H1 (cell line): ENCODE results near the gene PAQR7. TPM values are rescaled to one million over a fixed set of nuclear protein-coding genes. Genes with fewer than 3 reads are reported as not detected.

Experiments
- CTCF ChIA-PET: fragments of 300-600 bp; sonication (Branson Sonifier 250); formaldehyde crosslinking; loops from one replicate; lab custom pipeline; 2021; ENCODE audit not compliant: partially characterized antibody; lab: Charles Lee
- POLR2A ChIA-PET: fragments of 300-600 bp; sonication (Branson Sonifier 250); formaldehyde crosslinking; loops from one replicate; lab custom pipeline; 2021; ENCODE audit warnings: inconsistent platforms; ENCODE audit not compliant: partially characterized antibody; lab: Charles Lee
- DNase-seq, 2 experiments: peaks; one replicate each; pipeline versions ENCODE4 v3.0.0 to v3.0.0-alpha.2; 2010 to 2022; ENCODE audit warnings: low spot score in 2 of 2, low read depth in 1 of 2, mixed read lengths in 1 of 2
- FAIRE-seq: peaks from 2 replicates; lab custom pipeline; 2011; peaks lifted over from hg19 to GRCh38; lab: Jason Lieb, UNC
- H2AFZ ChIP-seq: 2 replicates; pipeline ENCODE4 v1.8.1; 2012; ENCODE audit warnings: low read length, inconsistent platforms
- H2AK5ac ChIP-seq: 2 replicates; pipeline ENCODE4 v1.6.1; 2013; ENCODE audit warnings: low read depth, low read length
- H2BK120ac ChIP-seq: replicated peaks from 2 replicates; pipeline ENCODE3; 2013; ENCODE audit warnings: low read depth, low read length, inconsistent platforms
- H2BK12ac ChIP-seq: 2 replicates; pipeline ENCODE4 v1.6.1; 2013; ENCODE audit warnings: low read depth, low read length
- H2BK15ac ChIP-seq: 2 replicates; pipeline ENCODE4 v1.6.1; 2013; ENCODE audit warnings: low read length
- H2BK20ac ChIP-seq: 2 replicates; pipeline ENCODE4 v1.6.1; 2013; ENCODE audit warnings: low read length
- H2BK5ac ChIP-seq: 2 replicates; pipeline ENCODE4 v1.6.1; 2013; ENCODE audit warnings: low read depth, low read length
- H3K14ac ChIP-seq: 2 replicates; pipeline ENCODE4 v1.6.1; 2013; ENCODE audit warnings: inconsistent platforms; ENCODE audit not compliant: insufficient read length
- H3K18ac ChIP-seq: 2 replicates; pipeline ENCODE4 v1.6.1; 2013; ENCODE audit warnings: low read length; ENCODE audit errors: extremely low read depth
- H3K23ac ChIP-seq: 2 replicates; pipeline ENCODE4 v1.6.1; 2013; ENCODE audit warnings: inconsistent platforms; ENCODE audit not compliant: insufficient read length
- H3K23me2 ChIP-seq: 2 replicates; pipeline ENCODE4 v1.6.1; 2013; ENCODE audit warnings: low read depth, low read length
- H3K27ac ChIP-seq: 2 replicates; pipeline ENCODE4 v1.6.1; 2011; ENCODE audit warnings: low read depth, low read length, inconsistent platforms
- H3K27me3 ChIP-seq, 4 experiments: replicated peaks in 1 of 4; 1 replicate in 1 of 4; 2 replicates in 3 of 4; pipeline versions ENCODE4 v1.6.1 to v1.8.1; 2011 to 2013; ENCODE audit warnings: low read length in 3 of 4, mild to moderate bottlenecking in 3 of 4, inconsistent platforms in 2 of 4, mixed read lengths in 2 of 4, moderate library complexity in 1 of 4; ENCODE audit not compliant: control insufficient read depth in 3 of 4, insufficient read depth in 3 of 4; ENCODE audit errors: extremely low read depth in 1 of 4
- H3K36me3 ChIP-seq, 4 experiments: 2 replicates each; pipeline versions ENCODE4 v1.6.1 to v1.8.1; 2011 to 2013; ENCODE audit warnings: mild to moderate bottlenecking in 4 of 4, low read length in 3 of 4, moderate library complexity in 2 of 4, control low read depth in 1 of 4, inconsistent platforms in 1 of 4; ENCODE audit not compliant: insufficient read depth in 4 of 4, control insufficient read depth in 2 of 4
- H3K4ac ChIP-seq: replicated peaks from 2 replicates; pipeline ENCODE3; 2013; ENCODE audit warnings: low read length, low read depth, mixed read lengths, inconsistent platforms; ENCODE audit not compliant: insufficient read length
- H3K4me1 ChIP-seq, 4 experiments: replicated peaks in 1 of 4; 1 replicate in 1 of 4; 2 replicates in 3 of 4; pipeline versions ENCODE4 v1.6.1 to v1.8.1; 2011 to 2013; ENCODE audit warnings: low read length in 3 of 4, inconsistent platforms in 2 of 4, mixed read lengths in 1 of 4; ENCODE audit not compliant: insufficient read depth in 4 of 4, control insufficient read depth in 3 of 4
- H3K4me2 ChIP-seq, 2 experiments: 2 replicates each; pipeline versions ENCODE4 v1.6.1 to v1.8.1; 2011 to 2013; ENCODE audit warnings: low read depth in 2 of 2, low read length in 2 of 2, control low read depth in 1 of 2, inconsistent platforms in 1 of 2, mild to moderate bottlenecking in 1 of 2; ENCODE audit not compliant: insufficient read depth in 1 of 2
- H3K4me3 ChIP-seq, 4 experiments: fragments of 200-600, 300-600 bp in 1 of 4; sonication (generic), shearing (Covaris generic), sonication (Bioruptor Twin) in 1 of 4; 2 replicates each; pipeline versions ENCODE4 v1.5.1 to v1.8.1; 2011 to 2016; ENCODE audit warnings: low read length in 4 of 4, low read depth in 3 of 4, control low read depth in 2 of 4, inconsistent platforms in 2 of 4, mild to moderate bottlenecking in 2 of 4, mixed read lengths in 1 of 4, moderate library complexity in 1 of 4; ENCODE audit not compliant: insufficient read depth in 2 of 4; ENCODE audit errors: extremely low read depth in 1 of 4
- H3K56ac ChIP-seq: replicated peaks from 2 replicates; pipeline ENCODE3; 2013; ENCODE audit warnings: low read depth, mild to moderate bottlenecking, mixed read lengths, low read length, inconsistent platforms; ENCODE audit not compliant: insufficient read length
- H3K79me1 ChIP-seq: 2 replicates; pipeline ENCODE4 v1.6.1; 2013; ENCODE audit warnings: low read depth, low read length, control low read depth
- H3K79me2 ChIP-seq, 2 experiments: 2 replicates each; pipeline versions ENCODE4 v1.6.1 to v1.8.1; 2012 to 2013; ENCODE audit warnings: low read length in 2 of 2, mild to moderate bottlenecking in 2 of 2, inconsistent platforms in 1 of 2; ENCODE audit not compliant: insufficient read depth in 2 of 2, control insufficient read depth in 1 of 2
- H3K9ac ChIP-seq, 4 experiments: replicated peaks in 1 of 4; 1 replicate in 1 of 4; 2 replicates in 3 of 4; pipeline versions ENCODE4 v1.6.1 to v1.8.1; 2011 to 2013; ENCODE audit warnings: low read depth in 3 of 4, low read length in 3 of 4, control low read depth in 2 of 4, mild to moderate bottlenecking in 2 of 4, moderate library complexity in 2 of 4, inconsistent platforms in 1 of 4; ENCODE audit errors: extremely low read depth in 1 of 4
- H3K9me3 ChIP-seq, 2 experiments: 2 replicates each; pipeline versions ENCODE4 v1.6.1 to v1.8.1; 2012 to 2013; ENCODE audit warnings: mild to moderate bottlenecking in 2 of 2, moderate library complexity in 2 of 2, control low read depth in 1 of 2, inconsistent platforms in 1 of 2, low read depth in 1 of 2, low read length in 1 of 2, mixed read lengths in 1 of 2; ENCODE audit not compliant: insufficient read depth in 2 of 2
- H4K20me1 ChIP-seq, 2 experiments: replicated peaks in 1 of 2; 2 replicates each; pipeline versions ENCODE3 to v1.8.1; 2011 to 2013; ENCODE audit warnings: inconsistent platforms in 2 of 2, low read length in 2 of 2, mild to moderate bottlenecking in 1 of 2; ENCODE audit not compliant: insufficient read depth in 2 of 2, control insufficient read depth in 1 of 2
- H4K5ac ChIP-seq: 2 replicates; pipeline ENCODE4 v1.6.1; 2013; ENCODE audit warnings: low read length, low read depth, mixed read lengths, inconsistent platforms; ENCODE audit not compliant: insufficient read length
- H4K8ac ChIP-seq: 2 replicates; pipeline ENCODE4 v1.8.0; 2013; ENCODE audit warnings: mild to moderate bottlenecking, moderate library complexity, low read length, inconsistent platforms; ENCODE audit not compliant: insufficient read depth; ENCODE audit errors: extremely low read depth
- H4K91ac ChIP-seq: replicated peaks from 2 replicates; pipeline ENCODE3; 2013; ENCODE audit warnings: low read length, mixed read lengths, inconsistent platforms; ENCODE audit not compliant: insufficient read length
- ASH2L ChIP-seq: fragments of 200-600, 300-600 bp; sonication (generic); IDR thresholded peaks from one replicate; pipeline ENCODE4 v1.7.1; 2017; ENCODE audit warnings: low read length
- CHD2 ChIP-seq: IDR thresholded peaks from 2 replicates; pipeline ENCODE4 v1.6.1; 2012; ENCODE audit warnings: low read length, improper control_type of control experiment
- KDM4A ChIP-seq: IDR thresholded peaks from one replicate; pipeline ENCODE4 v1.7.1; 2012; ENCODE audit warnings: low read depth, mild to moderate bottlenecking, moderate library complexity, low read length, inconsistent platforms; ENCODE audit not compliant: severe bottlenecking
- KDM5A ChIP-seq: fragments of 200-600 bp; IDR thresholded peaks from 2 replicates; pipeline ENCODE4 v1.7.1; 2012; ENCODE audit warnings: mild to moderate bottlenecking, low read length, inconsistent platforms, mixed read lengths
- NANOG ChIP-seq: IDR thresholded peaks from 2 replicates; pipeline ENCODE4 v1.6.1; 2011; ENCODE audit warnings: low read length, low read depth, mild to moderate bottlenecking, inconsistent platforms; ENCODE audit not compliant: insufficient read depth, poor library complexity, severe bottlenecking
- SAP30 ChIP-seq: fragments of 300-600 bp; sonication (generic); IDR thresholded peaks from 2 replicates; pipeline ENCODE4 v1.7.1; 2012; ENCODE audit warnings: low read length, moderate library complexity, mild to moderate bottlenecking, inconsistent platforms; ENCODE audit not compliant: insufficient read depth, insufficient replicate concordance
- SIN3A ChIP-seq, 2 experiments: IDR thresholded peaks in 1 of 2; conservative IDR thresholded peaks in 1 of 2; 2 replicates each; pipeline ENCODE4 v1.6.1; 2011 to 2012; ENCODE audit warnings: low read length in 2 of 2, improper control_type of control experiment in 1 of 2, low read depth in 1 of 2, mild to moderate bottlenecking in 1 of 2
- SIX5 ChIP-seq: IDR thresholded peaks from 2 replicates; pipeline ENCODE4 v1.6.1; 2011; ENCODE audit warnings: mild to moderate bottlenecking, low read depth, low read length
- SUZ12 ChIP-seq: fragments of 200-600 bp; sonication (generic); IDR thresholded peaks from 2 replicates; pipeline ENCODE4 v1.6.1; 2012; ENCODE audit warnings: mild to moderate bottlenecking, inconsistent platforms, low read length, moderate library complexity, mixed read lengths
- TAF1 ChIP-seq: IDR thresholded peaks from 2 replicates; pipeline ENCODE4 v1.6.1; 2011; ENCODE audit warnings: mild to moderate bottlenecking, low read depth, low read length
- TBP ChIP-seq: IDR thresholded peaks from 2 replicates; pipeline ENCODE4 v1.6.1; 2011; ENCODE audit warnings: low read depth, low read length, improper control_type of control experiment
- TEAD4 ChIP-seq: IDR thresholded peaks from 2 replicates; pipeline ENCODE4 v1.6.1; 2012; ENCODE audit warnings: low read depth, low read length, inconsistent platforms, mixed read lengths
- WGBS, 2 experiments: shearing (Covaris generic) in 1 of 2; methylation state at CpG; one replicate each; pipeline versions ENCODE4 v1.1.6 to v1.1.7; 2013 to 2015; ENCODE audit warnings: low lambda C conversion rate in 2 of 2, mixed read lengths in 2 of 2, inconsistent platforms in 1 of 2, low coverage in 1 of 2, missing lambda C conversion rate in 1 of 2; ENCODE audit not compliant: insufficient replicate concordance in 2 of 2, insufficient coverage in 1 of 2, insufficient read length in 1 of 2; ENCODE audit errors: extremely low coverage in 1 of 2, missing lambda C conversion rate in 1 of 2; 5-methylcytosine and 5-hydroxymethylcytosine counted together
- polyA plus RNA-seq, 7 experiments: library from polyadenylated mRNA; depleted of rRNA in 3 of 7; stranded (reverse) in 5 of 7; unstranded in 2 of 7; fragments of >200 nt in 5 of 7; fragments of 200-250 nt in 2 of 7; gene quantifications; 1 replicate in 5 of 7; 2 replicates in 1 of 7; 4 replicates in 1 of 7; pipeline versions ENCODE4 v1.2.1 to v1.2.3, GENCODE V29; 2011 to 2013; ENCODE audit warnings: missing spikeins in 2 of 7, mixed read lengths in 2 of 7
- total RNA-seq: library from RNA; stranded (reverse); fragmentation: NEBNext Ultra II Directional; extraction: Animal tissue kit (Norgen Biotek cat#: 25700); gene quantifications from 2 replicates; pipeline ENCODE4 v1.2.1, GENCODE V29; 2021
- TF ChIP-seq, protein P1 (sequence below): IDR thresholded peaks from 2 replicates; pipeline ENCODE4 v1.6.1; 2011; ENCODE audit warnings: low read depth, mild to moderate bottlenecking, low read length; ENCODE audit not compliant: insufficient read depth

PAQR7 gene
- total and polyA plus RNA-seq, 2 of the 8 experiments (the other 6 are each of a cell fraction or from before 2014, with no cell fraction given): 7.3 to 7.4 TPM

DNA sequence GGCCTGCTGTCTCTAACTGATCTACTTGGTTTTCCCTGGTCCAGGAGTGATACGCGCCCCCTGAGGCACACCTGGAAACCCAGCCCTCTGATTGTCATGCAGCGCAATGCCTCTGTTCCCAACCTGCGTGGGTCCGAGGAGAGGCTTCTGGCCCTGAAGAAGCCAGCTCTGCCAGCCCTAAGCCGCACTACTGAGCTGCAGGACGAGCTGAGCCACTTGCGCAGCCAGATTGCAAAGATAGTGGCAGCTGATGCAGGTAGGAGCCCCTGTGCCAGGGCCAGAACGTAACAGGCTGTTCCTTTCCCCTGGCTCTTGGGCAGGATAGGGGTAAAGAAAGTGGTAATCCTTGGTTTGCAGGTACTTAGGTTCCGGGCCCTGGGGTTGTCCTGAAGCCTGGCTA, 48.9 kb downstream of the PAQR7 start:
- no peak for FAIRE-seq
- Histone ChIP-seq H2BK120ac (no peak overlapping the region), H3K9me3 (no peaks in the 10 kb centered on the region)
- no peak for TF ChIP-seq ASH2L
- no peak for TF ChIP-seq NANOG
- TF ChIP-seq KDM5A: no peak
- TF ChIP-seq CHD2: no peak
- TF ChIP-seq KDM4A: no peak
- TF ChIP-seq, protein P1, sequence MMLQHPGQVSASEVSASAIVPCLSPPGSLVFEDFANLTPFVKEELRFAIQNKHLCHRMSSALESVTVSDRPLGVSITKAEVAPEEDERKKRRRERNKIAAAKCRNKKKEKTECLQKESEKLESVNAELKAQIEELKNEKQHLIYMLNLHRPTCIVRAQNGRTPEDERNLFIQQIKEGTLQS: no peak
- no peak for TF ChIP-seq TAF1
- no peak for TF ChIP-seq SUZ12
- no peak for TF ChIP-seq SAP30
- TF ChIP-seq TEAD4: no peak
- TF ChIP-seq TBP: no peak
- no peak for TF ChIP-seq SIX5
- no peak for TF ChIP-seq SIN3A (conservative IDR thresholded peaks at IDR 0.05 in 1 of 2, IDR thresholded peaks at IDR 0.05 in 1 of 2; ENCODE audit: low read depth in 1 of 2, low read length in 2 of 2)

More for the DNA sequence above, 48.9 kb downstream of the PAQR7 start:
- WGBS, 2 experiments: 92% methylated on average over 10 of the region's 10 CpGs; no CpG with 5 or more reads in 1 of the 2 experiments
- Histone ChIP-seq H3K79me1 (0 out of 2 replicates have a peak, but pooled peaks cover 2% of the 10 kb centered on the region), H2AK5ac (no peak overlapping the region), H3K4me3 (no peak overlapping the region), H2BK20ac (no peak overlapping the region), H2BK15ac (no peak overlapping the region), H3K23ac (no peak overlapping the region), H4K8ac (no peak overlapping the region), H2BK12ac (no peak overlapping the region), H3K23me2 (no peaks in the 10 kb centered on the region), H3K27me3 (peaks cover 0 to 1% (median under 1%) of the 10 kb centered on the region in 4 experiments; a peak in 4 of 7 replicates), H4K5ac (no peak overlapping the region), H3K4ac (no peak overlapping the region), H4K91ac (no peak overlapping the region), H3K18ac (no peak overlapping the region), H3K4me1 (peaks cover 0 to 4% (median 0%) of the 10 kb centered on the region in 4 experiments; a peak in 1 of 7 replicates), H2AFZ (no peak overlapping the region), H4K20me1 (peaks cover 4 to 9% of the 10 kb centered on the region in 2 experiments), H3K14ac (no peak overlapping the region), H3K36me3 (peaks cover 12 to 39% (median 30%) of the 10 kb centered on the region in 4 experiments), H3K79me2 (no peaks in the 10 kb centered on the region), H3K56ac (no peak overlapping the region), H3K27ac (no peak overlapping the region), H3K9ac (no peak overlapping the region), H3K4me2 (no peak overlapping the region), H2BK5ac (no peak overlapping the region)
- ChIA-PET POLR2A (interaction anchor here (1.0 to 1.8 kb wide), 4 partner anchors 8 to 209 kb away, joined by 3 to 5 read pairs (median 3); partner anchors contain the start of genes MTFR1L and PAFAH2), CTCF (interaction anchor here (0.5 to 2.7 kb wide), 3 partner anchors 16 to 70 kb away, joined by 3 to 8 read pairs (median 4); no protein-coding TSS in a partner anchor)
- DNase-seq: no peak
